Endothelial cell of umbilical vein (primary cell): ENCODE measurements around the gene PRR7. TPM values are rescaled to one million over a fixed set of nuclear protein-coding genes. Genes with fewer than 3 reads are reported as not detected.

ENCODE experiments used
- BruUV-seq: library from RNA; stranded (reverse); fragments of 400-500 nt; replicated peaks from 2 replicates; lab custom pipeline; 2021; lab: Mats Ljungman, UMichigan
- CTCF ChIA-PET: fragments of 300-600, 350-600 bp; sonication (Branson Sonifier 250); formaldehyde crosslinking; loops from one replicate; lab custom pipeline; 2021; ENCODE audit warnings: antibody characterized with exemption, inconsistent platforms; lab: Charles Lee
- POLR2A ChIA-PET: fragments of 300-600, 350-600 bp; sonication (Branson Sonifier 250); formaldehyde crosslinking; loops from one replicate; lab custom pipeline; 2021; ENCODE audit warnings: antibody characterized with exemption, inconsistent platforms; lab: Charles Lee
- DNase-seq: peaks from one replicate; pipeline ENCODE4 v3.0.0-alpha.2; 2011; ENCODE audit warnings: low read depth, low spot score
- FAIRE-seq: peaks from 2 replicates; lab custom pipeline; 2011; peaks lifted over from hg19 to GRCh38; lab: Jason Lieb, UNC
- H2AFZ ChIP-seq: 2 replicates; pipeline ENCODE4 v1.6.0; 2012; ENCODE audit warnings: low read depth, low read length, control low read depth, inconsistent platforms
- H3K27ac ChIP-seq: 2 replicates; pipeline ENCODE4 v1.5.1; 2011; ENCODE audit warnings: low read depth, mild to moderate bottlenecking, control low read depth, low read length, moderate library complexity; ENCODE audit not compliant: insufficient read depth
- H3K27me3 ChIP-seq, 2 experiments: 2 replicates each; pipeline versions ENCODE4 v1.6.0 to v1.6.1; 2011; ENCODE audit warnings: low read length in 2 of 2, mixed read lengths in 1 of 2; ENCODE audit not compliant: control insufficient read depth in 2 of 2, insufficient read depth in 2 of 2
- H3K36me3 ChIP-seq, 2 experiments: 2 replicates in 1 of 2; 3 replicates in 1 of 2; pipeline ENCODE4 v1.5.1; 2011; ENCODE audit warnings: low read length in 2 of 2, mild to moderate bottlenecking in 1 of 2, moderate library complexity in 1 of 2; ENCODE audit not compliant: control insufficient read depth in 2 of 2, insufficient read depth in 2 of 2; ENCODE audit errors: extremely low read depth in 1 of 2
- H3K4me1 ChIP-seq: 3 replicates; pipeline ENCODE4 v1.5.1; 2011; ENCODE audit warnings: mild to moderate bottlenecking, low read length; ENCODE audit not compliant: control insufficient read depth, insufficient read depth; ENCODE audit errors: extremely low read depth
- H3K4me2 ChIP-seq: 2 replicates; pipeline ENCODE4 v1.6.1; 2011; ENCODE audit warnings: low read length, control low read depth, mixed read lengths; ENCODE audit not compliant: insufficient read depth
- H3K4me3 ChIP-seq, 3 experiments: fragments of 200-600 bp in 1 of 3; sonication (generic), shearing (Covaris generic) in 1 of 3; replicated peaks in 1 of 3; 2 replicates each; pipeline ENCODE4 v1.5.1; 2011 to 2016; ENCODE audit warnings: control low read depth in 3 of 3, low read length in 3 of 3, mild to moderate bottlenecking in 2 of 3, inconsistent platforms in 1 of 3, low read depth in 1 of 3, moderate library complexity in 1 of 3; ENCODE audit not compliant: insufficient read depth in 1 of 3
- H3K79me2 ChIP-seq: 2 replicates; pipeline ENCODE4 v1.6.0; 2012; ENCODE audit warnings: low read length, inconsistent platforms; ENCODE audit not compliant: control insufficient read depth, insufficient read depth
- H3K9ac ChIP-seq: replicated peaks from 2 replicates; pipeline ENCODE3; 2011; ENCODE audit warnings: low read length, control low read depth; ENCODE audit not compliant: insufficient read depth; ENCODE audit errors: extremely low read depth
- H3K9me1 ChIP-seq: replicated peaks from 3 replicates; pipeline ENCODE4 v1.6.0; 2011; ENCODE audit warnings: mild to moderate bottlenecking, low read length; ENCODE audit not compliant: control insufficient read depth, insufficient read depth; ENCODE audit errors: extremely low read depth
- H3K9me3 ChIP-seq: replicated peaks from 2 replicates; pipeline ENCODE4 v1.5.1; 2012; ENCODE audit warnings: low read length, inconsistent platforms; ENCODE audit not compliant: control insufficient read depth, insufficient read depth
- H4K20me1 ChIP-seq: replicated peaks from 2 replicates; pipeline ENCODE3; 2011; ENCODE audit warnings: mild to moderate bottlenecking, low read length; ENCODE audit not compliant: control insufficient read depth, insufficient read depth; ENCODE audit errors: extremely low read depth
- CTCF ChIP-seq, 2 donors: IDR thresholded peaks; 1 replicate in 1 of 2; 2 replicates in 1 of 2; pipeline ENCODE4 v1.5.1; 2011; ENCODE audit warnings: low read length in 2 of 2, mild to moderate bottlenecking in 2 of 2, moderate library complexity in 2 of 2, control low read depth in 1 of 2, inconsistent platforms in 1 of 2, low read depth in 1 of 2; ENCODE audit not compliant: insufficient read depth in 1 of 2; ENCODE audit errors: extremely low read depth in 1 of 2
- EZH2 ChIP-seq: IDR thresholded peaks from 2 replicates; pipeline ENCODE4 v1.6.1; 2012; ENCODE audit warnings: borderline replicate concordance, low read depth, mild to moderate bottlenecking, moderate library complexity, low read length, inconsistent platforms; ENCODE audit not compliant: severe bottlenecking
- FOS ChIP-seq: IDR thresholded peaks from 2 replicates; pipeline ENCODE4 v1.6.1; 2011; ENCODE audit warnings: mild to moderate bottlenecking, low read length, moderate library complexity, borderline replicate concordance; ENCODE audit not compliant: insufficient read depth
- GATA2 ChIP-seq: IDR thresholded peaks from 2 replicates; pipeline ENCODE4 v1.7.0; 2011; ENCODE audit warnings: low read depth, mild to moderate bottlenecking, moderate library complexity, mixed read lengths, low read length; ENCODE audit not compliant: insufficient read length, insufficient read depth
- JUN ChIP-seq: IDR thresholded peaks from 2 replicates; pipeline ENCODE4 v1.6.1; 2011; ENCODE audit warnings: borderline replicate concordance, low read depth; ENCODE audit not compliant: insufficient read length, insufficient read depth
- MAX ChIP-seq: IDR thresholded peaks from 2 replicates; pipeline ENCODE4 v1.6.1; 2011; ENCODE audit not compliant: insufficient read depth, insufficient read length
- MYC ChIP-seq: IDR thresholded peaks from one replicate; pipeline ENCODE4 v1.6.1; 2011; ENCODE audit warnings: mild to moderate bottlenecking, low read depth, low read length
- POLR2A ChIP-seq: IDR thresholded peaks from 2 replicates; pipeline ENCODE4 v1.6.1; 2012; ENCODE audit warnings: low read depth, mild to moderate bottlenecking, control low read depth, low read length
- POLR2AphosphoS5 ChIP-seq: IDR thresholded peaks from 2 replicates; pipeline ENCODE4 v1.6.1; 2012; ENCODE audit warnings: low read depth, mild to moderate bottlenecking, control low read depth, low read length, moderate library complexity; ENCODE audit not compliant: insufficient read depth
- dilution Hi-C: fragments of 300-500 bp; cut with MboI; formaldehyde crosslinking; loops from one replicate; pipeline ENCODE4 v1.15.0; 2019; ENCODE audit warnings: low sequenced_read_pairs; ENCODE audit not compliant: extremely low pct_ligation_motif_present
- intact Hi-C: fragments of 100-400 bp; cut with micrococcal nuclease; formaldehyde crosslinking; loops from one replicate; pipeline ENCODE4 v1.10.0; 2022
- polyA plus RNA-seq, 4 experiments: library from polyadenylated mRNA; depleted of rRNA in 3 of 4; stranded (reverse) in 3 of 4; unstranded in 1 of 4; fragments of >200 nt; gene quantifications; 2 replicates each; pipeline versions ENCODE4 v1.2.1 to v1.2.3, GENCODE V29; 2011 to 2012; ENCODE audit warnings: missing spikeins in 1 of 4
- total RNA-seq: library from RNA; stranded (reverse); gene quantifications from 2 replicates; pipeline ENCODE4 v1.2.3, GENCODE V29; 2021

The PRR7 gene
- total and polyA plus RNA-seq, 2 donors (not counting 3 experiments of a cell fraction or from before 2014, with no cell fraction given), result 6.5 to 6.6 TPM

- Histone ChIP-seq H3K4me1 (peaks cover 23% of the 10 kb centered on the region), H4K20me1 (no peaks in the 10 kb centered on the region), H3K4me2 (no peak overlapping the region), H3K79me2 (no peaks in the 10 kb centered on the region), H3K4me3 (no peak overlapping the region), H3K9ac (no peak overlapping the region), H3K36me3 (no peaks in the 10 kb centered on the region), H3K27ac (no peak overlapping the region), H2AFZ (no peak overlapping the region), H3K9me3 (no peaks in the 10 kb centered on the region), H3K27me3 (peaks cover 28 to 30% of the 10 kb centered on the region in 2 experiments), H3K9me1 (no peaks in the 10 kb centered on the region)
- CTCF ChIA-PET, result interaction anchor here (1.2 to 7.1 kb wide), 13 partner anchors 16 to 295 kb away, joined by 3 to 288 read pairs (median 21); partner anchors contain the start of genes GRK6, PRR7 and SLC34A1
- intact Hi-C loops, result loop anchor here (2.0 kb wide), 1 partner anchor 89 kb away; no protein-coding TSS in a partner anchor
- dilution Hi-C loops, result no loop called here
- no peak for TF ChIP-seq POLR2AphosphoS5
- TF ChIP-seq JUN, result no peak
- TF ChIP-seq MAX, result no peak
- TF ChIP-seq CTCF (IDR thresholded peaks at IDR 0.05; ENCODE audit: extremely low read depth in 1 of 2, insufficient read depth in 1 of 2, low read depth in 1 of 2, low read length in 2 of 2), result no peak
- no peak for TF ChIP-seq MYC
- TF ChIP-seq FOS, result no peak
- TF ChIP-seq GATA2, result no peak
- TF ChIP-seq EZH2, result no peak
- no peak for TF ChIP-seq POLR2A
- DNase-seq (no peak), FAIRE-seq (no peak)
- no TSS peak for BruUV-seq
- POLR2A ChIA-PET, result interaction anchor here (1.1 to 1.8 kb wide), 2 partner anchors 27 to 48 kb away, joined by 4 to 7 read pairs; no protein-coding TSS in a partner anchor
Observed at GRCh38 chr5:177405312-177405711, 41.3 kb upstream of the PRR7 start.
